ENCODE measurements around the gene MGAT2.

DNA sequence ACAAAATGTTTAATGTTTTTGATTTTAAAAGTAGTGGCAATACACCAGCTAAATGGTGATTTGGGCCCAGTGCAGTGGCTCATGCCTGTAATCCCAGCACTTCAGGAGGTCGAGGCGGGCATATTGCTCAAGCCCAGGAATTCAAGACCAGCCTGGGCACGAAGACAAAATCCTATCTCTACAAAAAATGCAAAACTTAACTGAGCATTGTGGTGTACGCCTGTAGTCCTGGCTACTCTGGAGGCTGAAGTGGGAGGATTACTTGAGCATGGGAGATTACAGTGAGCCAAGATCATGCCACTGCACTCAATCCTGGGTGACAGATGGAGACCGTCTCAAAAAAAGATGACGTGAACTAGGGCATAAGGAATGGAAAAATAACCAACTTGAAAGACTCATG is 4.8 kb upstream of the MGAT2 start:
- TF ChIP-seq CTCF (IDR thresholded peaks at IDR 0.05) (no peak), EP300 (IDR thresholded peaks at IDR 0.05) (no peak)

Measured in upper lobe of left lung (tissue), 4 donors.